ENCODE measurements around the gene C7orf25. TPM values are rescaled to one million over a fixed set of nuclear protein-coding genes. Genes with fewer than 3 reads are reported as not detected.
"Not testable (repeated sequence)": the region's sequence is repeated elsewhere in the genome, so short reads cannot be mapped to it uniquely, and the experiment has no call there.

C7orf25 gene
- total RNA-seq, 2 experiments from 2014 or later = 6.0 to 8.1 TPM

DNA sequence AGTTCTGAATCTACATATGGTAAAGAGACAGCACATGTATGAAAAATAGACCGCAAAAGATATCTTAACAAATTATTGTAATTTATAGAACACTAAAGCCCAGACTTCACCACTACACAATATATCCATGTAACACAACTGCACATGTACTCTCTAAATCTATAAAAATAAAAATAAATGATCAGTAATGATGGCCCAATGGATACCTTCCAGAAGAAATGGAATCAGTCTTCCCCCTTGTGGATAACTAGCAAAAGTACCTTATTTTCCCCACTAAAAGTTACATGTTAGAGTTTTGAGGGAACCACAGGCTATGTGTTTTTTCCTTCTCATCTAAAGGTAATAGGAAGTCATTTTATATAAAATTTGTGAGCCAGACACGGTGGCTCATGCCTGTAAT is 25.7 kb downstream of the C7orf25 start:
- POLR2A ChIA-PET = no interaction called here
- Mint-ChIP-seq H3K27me3 (peaks cover 4% of the 10 kb centered on the region), H3K27ac (no peak overlapping the region), H3K36me3 (no peaks in the 10 kb centered on the region), H3K4me3 (no peak overlapping the region), H3K4me1 (peaks cover 20% of the 10 kb centered on the region), H3K9me3 (no peaks in the 10 kb centered on the region)
- ATAC-seq (ENCODE audit: low read depth) (no peak), DNase-seq (no peak)

- H3K36me3 Mint-ChIP-seq; H3K27me3 Mint-ChIP-seq; POLR2A ChIA-PET; DNase-seq; ATAC-seq (ENCODE audit: low read depth); H3K4me3 Mint-ChIP-seq; H3K27ac Mint-ChIP-seq; H3K9me3 Mint-ChIP-seq: not testable (repeated sequence)
- H3K4me1 Mint-ChIP-seq = peaks cover 20% of the 10 kb centered on the region
These were observed 26.7 kb downstream of the C7orf25 start for GRCh38 chr7:42885183-42885582.

DNA sequence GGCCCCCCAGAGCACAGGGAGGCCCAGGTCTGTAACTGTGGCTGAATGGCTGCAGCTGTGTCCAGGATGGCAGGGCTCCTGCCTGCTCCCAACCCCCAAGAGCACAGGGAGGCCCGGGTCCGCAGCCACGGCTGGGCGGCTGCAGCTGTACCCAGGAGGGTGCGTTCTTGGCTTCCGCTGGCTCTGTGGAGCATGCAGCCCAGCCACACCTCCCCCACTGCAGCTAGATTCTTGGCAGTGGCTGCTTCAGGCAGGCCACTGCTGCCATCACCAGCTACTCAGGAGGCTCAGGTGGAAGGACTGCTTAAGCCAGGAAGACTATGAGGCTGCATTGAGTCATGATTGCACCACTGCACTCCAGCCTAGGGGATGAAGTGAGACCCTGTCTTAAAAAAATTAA is 27.9 kb downstream of the C7orf25 start:
- no peak for ATAC-seq (ENCODE audit: low read depth)
- POLR2A ChIA-PET = no interaction called here
- H3K4me3 Mint-ChIP-seq = no peak overlapping the region
- H3K4me1 Mint-ChIP-seq = peaks cover 16% of the 10 kb centered on the region
- peaks cover 6% of the 10 kb centered on the region for H3K27me3 Mint-ChIP-seq
- no peaks in the 10 kb centered on the region for H3K9me3 Mint-ChIP-seq
- no peak overlapping the region for H3K27ac Mint-ChIP-seq
- H3K36me3 Mint-ChIP-seq = no peaks in the 10 kb centered on the region
- DNase-seq = no peak

DNA sequence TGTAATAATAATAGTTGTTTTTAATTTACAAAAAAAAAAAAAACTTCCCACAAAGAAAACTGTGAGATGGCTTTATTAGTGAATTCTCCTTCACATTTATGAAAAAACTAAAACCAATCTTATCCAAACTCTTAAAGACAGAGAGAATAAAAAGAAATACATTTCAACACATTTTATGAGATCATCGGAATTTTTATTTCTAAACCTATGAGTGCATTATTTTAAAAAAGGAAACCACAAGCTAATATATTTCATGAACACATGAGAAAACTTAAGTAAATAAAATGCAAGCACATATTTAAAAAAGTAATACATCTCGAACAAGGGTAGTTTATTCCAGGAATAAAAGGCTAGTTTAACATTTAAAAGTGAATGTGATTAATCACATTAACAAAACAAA is 31.5 kb downstream of the C7orf25 start:
- ATAC-seq (ENCODE audit: low read depth) (no peak), DNase-seq (no peak)
- H3K27ac Mint-ChIP-seq = no peak overlapping the region
- H3K36me3 Mint-ChIP-seq = no peaks in the 10 kb centered on the region
- no peak overlapping the region for H3K4me3 Mint-ChIP-seq
- no peaks in the 10 kb centered on the region for H3K9me3 Mint-ChIP-seq
- H3K4me1 Mint-ChIP-seq = no peaks in the 10 kb centered on the region
- peaks cover 2% of the 10 kb centered on the region for H3K27me3 Mint-ChIP-seq
- POLR2A ChIA-PET = no interaction called here

GRCh38 chr7:42878303-42878702 is 33.6 kb downstream of the C7orf25 start:
- Mint-ChIP-seq H3K4me3 (no peak overlapping the region), H3K27me3 (peaks cover 2% of the 10 kb centered on the region), H3K4me1 (no peaks in the 10 kb centered on the region), H3K27ac (no peak overlapping the region), H3K36me3 (no peaks in the 10 kb centered on the region), H3K9me3 (no peaks in the 10 kb centered on the region)
- no peak for DNase-seq
- POLR2A ChIA-PET = no interaction called here
- ATAC-seq (ENCODE audit: low read depth) = no peak

GRCh38 chr7:42877862-42878261 is 34.0 kb downstream of the C7orf25 start:
- no peak overlapping the region for H3K27ac Mint-ChIP-seq
- DNase-seq = no peak
- no peak for ATAC-seq (ENCODE audit: low read depth)
- H3K9me3 Mint-ChIP-seq = no peaks in the 10 kb centered on the region
- H3K27me3 Mint-ChIP-seq = peaks cover 2% of the 10 kb centered on the region
- no peaks in the 10 kb centered on the region for H3K4me1 Mint-ChIP-seq
- no peak overlapping the region for H3K4me3 Mint-ChIP-seq
- H3K36me3 Mint-ChIP-seq = no peaks in the 10 kb centered on the region
- POLR2A ChIA-PET = no interaction called here

GRCh38 chr7:42876182-42877068 is 35.4 kb downstream of the C7orf25 start:
- H3K4me1 Mint-ChIP-seq = no peaks in the 10 kb centered on the region
- DNase-seq = no peak
- no peak for ATAC-seq (ENCODE audit: low read depth)
- H3K36me3 Mint-ChIP-seq = no peaks in the 10 kb centered on the region
- POLR2A ChIA-PET = no interaction called here
- H3K27ac Mint-ChIP-seq = no peak overlapping the region
- peaks cover 2% of the 10 kb centered on the region for H3K27me3 Mint-ChIP-seq
- no peak overlapping the region for H3K4me3 Mint-ChIP-seq
- H3K9me3 Mint-ChIP-seq = no peaks in the 10 kb centered on the region

DNA sequence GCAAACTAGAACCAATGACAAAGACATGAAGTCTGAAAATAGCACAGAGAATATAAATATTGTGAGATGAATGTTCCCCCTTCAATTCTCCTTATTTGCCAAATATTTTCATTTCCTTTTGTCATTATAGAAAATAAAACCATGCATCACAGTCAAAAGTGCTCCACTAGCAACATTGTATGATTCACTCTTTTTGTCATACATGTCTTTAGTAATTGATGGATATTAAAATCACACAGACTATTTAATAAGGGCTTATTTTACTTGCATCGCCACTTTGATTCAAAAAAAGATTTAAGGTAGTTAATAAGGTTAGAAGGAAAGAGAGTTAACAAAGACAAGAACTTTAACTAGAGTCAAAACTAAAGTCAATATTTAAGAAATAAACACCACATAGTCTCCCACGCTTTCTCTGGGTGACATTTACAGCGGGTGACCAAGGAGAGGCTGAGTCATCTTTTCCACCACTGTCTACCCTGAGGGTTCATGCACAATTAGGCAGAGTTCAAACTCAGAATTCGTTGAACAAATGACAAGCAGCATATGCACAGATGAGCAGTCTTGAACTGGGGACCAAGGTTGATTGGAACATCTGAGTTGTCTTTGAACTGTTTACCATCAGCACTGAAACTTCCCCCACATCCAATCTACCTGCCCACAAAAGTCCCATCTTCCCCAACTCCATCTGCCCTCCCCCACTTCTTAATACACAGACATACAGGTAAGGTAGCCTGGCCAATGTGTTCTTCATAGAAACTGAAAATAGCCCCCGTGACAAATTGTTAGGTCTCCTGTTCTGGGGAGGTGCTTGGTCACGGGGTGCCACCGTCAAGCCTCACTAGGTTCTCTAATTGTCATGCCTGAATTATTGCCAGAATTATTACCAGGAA is 42.5 kb downstream of the C7orf25 start:
- Mint-ChIP-seq H3K27ac (peak overlapping the region; percentile 26), H3K27me3 (peaks cover 2% of the 10 kb centered on the region), H3K36me3 (no peaks in the 10 kb centered on the region), H3K4me3 (no peak overlapping the region), H3K9me3 (peaks cover 4% of the 10 kb centered on the region), H3K4me1 (peaks cover 11% of the 10 kb centered on the region)
- DNase-seq (no peak), ATAC-seq (ENCODE audit: low read depth) (peak; percentile 72)
- POLR2A ChIA-PET = no interaction called here

- Mint-ChIP-seq H3K4me3 (no peak overlapping the region), H3K9me3 (peaks cover 5% of the 10 kb centered on the region), H3K4me1 (peaks cover 11% of the 10 kb centered on the region), H3K27ac (no peak overlapping the region), H3K36me3 (no peaks in the 10 kb centered on the region), H3K27me3 (peaks cover 2% of the 10 kb centered on the region)
- DNase-seq = no peak
- no peak for ATAC-seq (ENCODE audit: low read depth)
- POLR2A ChIA-PET = no interaction called here
These were observed 43.4 kb downstream of the C7orf25 start for GRCh38 chr7:42868480-42868879.

Other genes starting within 250 kb of the C7orf25 start
- gene PSMA2, start 20.1 kb upstream of the C7orf25 start, total RNA-seq = 10 to 100 TPM; 98.9 to 99.8 TPM
- 10 to 100 TPM; 45.2 to 46.6 TPM for gene MRPL32, start 20.3 kb upstream of the C7orf25 start, total RNA-seq
- gene HECW1, start 200.6 kb upstream of the C7orf25 start, total RNA-seq = not detected

Measured in activated naive CD8-positive, alpha-beta T cell treated with anti-CD3 and anti-CD28 coated beads, Interleukin-2, amount 10 ng/mL, durations not matched to agents 7 days and 5 days (primary cell).